Mesenteric fat pad (tissue), 1 donor: ENCODE data around the gene NPIPB6. TPM values are rescaled to one million over a fixed set of nuclear protein-coding genes. Genes with fewer than 3 reads are reported as not detected.

Experiments used
- DNase-seq: peaks from one replicate; pipeline ENCODE4 v3.0.0-alpha.2; 2020; ENCODE audit warnings: low spot score
- microRNA-seq: library from miRNA; unstranded; fragments of <30 nt; microRNA quantifications from one replicate; pipeline ENCODE4 v1.2.0, GENCODE V29; 2020; ENCODE audit warnings: borderline number of aligned reads
- total RNA-seq: library from RNA; stranded (reverse); fragmentation: NEBNext Ultra II Directional; extraction: Animal tissue kit (Norgen Biotek cat#: 25700); gene quantifications from one replicate; pipeline ENCODE4 v1.2.1, GENCODE V29; 2021
- donor health status: DM: yes; HTN: yes; CAD: no.

NPIPB6 gene
- total RNA-seq, 1 donor from 2014 or later: 4.7 TPM

GRCh38 chr16:28300327-28300726 is 63.0 kb downstream of the NPIPB6 start:
- DNase-seq: no peak

- DNase-seq: no peak
Observed at GRCh38 chr16:28298511-28298878, 64.8 kb downstream of the NPIPB6 start.

GRCh38 chr16:28297784-28298510 is 65.4 kb downstream of the NPIPB6 start:
- no peak for DNase-seq

GRCh38 chr16:28297308-28297707 is 66.0 kb downstream of the NPIPB6 start:
- no peak for DNase-seq

DNA sequence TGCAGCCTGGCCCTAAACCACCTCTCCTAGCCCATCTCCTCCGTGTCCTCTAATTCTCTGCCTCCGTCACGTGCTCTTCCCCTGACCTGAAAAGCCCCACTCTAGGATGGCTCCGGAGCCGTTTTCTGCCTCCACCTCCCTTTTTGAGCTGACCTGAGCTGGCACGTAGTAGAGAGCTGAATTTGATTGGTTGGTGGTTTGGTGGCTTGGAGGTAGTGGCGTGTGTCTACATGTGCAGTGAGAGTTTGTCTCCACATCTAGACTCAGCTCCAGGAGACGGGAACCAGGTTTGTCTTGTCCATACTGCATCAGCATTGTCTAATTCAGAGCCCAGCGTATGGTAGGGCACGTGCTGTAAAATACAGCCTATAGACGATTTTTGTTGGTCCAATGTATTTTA is 68.0 kb downstream of the NPIPB6 start:
- DNase-seq: no peak

- no peak for DNase-seq
Observed at GRCh38 chr16:28294201-28294600, 69.1 kb downstream of the NPIPB6 start.

GRCh38 chr16:28293601-28293960 is 69.7 kb downstream of the NPIPB6 start:
- DNase-seq: no peak

GRCh38 chr16:28292731-28293600 is 70.3 kb downstream of the NPIPB6 start:
- DNase-seq: no peak

Small RNAs within 50 kb of the gene (microRNA-seq; reads per million reads assigned to microRNA genes)
- gene MIR6862-1: not detected

Other genes starting within 250 kb of the NPIPB6 start
- 127 TPM for gene XPO6, start 151.5 kb downstream of the NPIPB6 start, total RNA-seq
- not detected for gene SBK1, start 71.0 kb downstream of the NPIPB6 start, total RNA-seq
- gene EIF3CL, start 40.3 kb upstream of the NPIPB6 start, total RNA-seq: 88.7 TPM
- not detected for gene NPIPB7, start 108.8 kb upstream of the NPIPB6 start, total RNA-seq
- 25.2 TPM for gene CLN3, start 128.6 kb upstream of the NPIPB6 start, total RNA-seq
- 4.1 TPM for gene APOBR, start 131.1 kb upstream of the NPIPB6 start, total RNA-seq
- gene IL27, start 143.3 kb upstream of the NPIPB6 start, total RNA-seq: not detected
- gene NUPR1, start 175.5 kb upstream of the NPIPB6 start, total RNA-seq: 116 TPM
- 16.6 TPM for gene SGF29, start 190.4 kb upstream of the NPIPB6 start, total RNA-seq
- 2.5 TPM for gene SULT1A2, start 233.5 kb upstream of the NPIPB6 start, total RNA-seq
- gene SULT1A1, start 246.5 kb upstream of the NPIPB6 start, total RNA-seq: 36.2 TPM